ENCODE data around the gene PEX7.
A peak's percentile ranks its signal among the peaks of the same experiment; 100 is the strongest.

Gene PEX7

DNA sequence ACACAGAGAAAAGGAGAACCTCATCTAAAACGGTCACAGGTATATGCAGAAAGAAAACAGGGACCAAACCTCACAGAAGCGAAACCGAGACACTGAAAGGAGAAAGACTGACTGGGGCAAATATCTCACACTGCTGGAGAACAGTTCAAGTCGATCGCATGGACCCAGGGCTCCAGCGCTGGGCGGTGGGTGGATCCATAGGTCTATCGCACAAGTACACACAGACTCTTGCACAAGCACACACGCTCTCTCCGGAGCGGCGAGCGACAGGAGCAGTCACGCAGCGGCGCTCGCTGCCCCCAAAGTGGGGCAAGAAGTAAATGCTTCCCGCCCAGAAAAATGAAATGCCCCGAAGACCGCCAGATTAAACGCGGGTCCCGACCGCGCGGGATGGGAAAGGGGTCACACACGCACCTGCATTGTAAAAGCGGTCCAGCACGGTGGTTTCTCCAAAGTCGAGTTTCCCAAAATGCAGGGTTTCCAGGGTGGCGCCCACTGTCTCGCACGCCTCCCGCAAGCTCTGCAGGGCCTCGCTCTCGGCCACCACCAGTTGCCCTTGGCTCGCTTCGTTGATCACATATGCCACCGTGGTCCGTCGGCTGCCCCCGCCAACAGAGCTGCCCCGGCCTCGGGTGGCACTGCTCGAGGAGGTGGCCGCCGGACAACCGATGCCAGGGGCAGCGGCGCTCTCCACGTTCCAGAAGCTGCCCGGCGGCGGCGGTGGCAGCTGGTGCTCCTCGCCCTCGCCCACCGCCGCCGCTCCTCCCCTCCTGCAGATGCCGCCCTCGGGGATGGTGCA, 30.9 kb upstream of the PEX7 start:
- no peaks in the 10 kb centered on the region for H3K36me3 ChIP-seq (ENCODE audit: control insufficient read depth in 2 of 2, insufficient read depth in 2 of 2, low read length in 2 of 2)
- no peaks in the 10 kb centered on the region for H3K9me3 ChIP-seq (ENCODE audit: control insufficient read depth in 2 of 2, low read length in 2 of 2)
- H3K9ac ChIP-seq (ENCODE audit: low read length in 2 of 2), result peak overlapping the region; percentile 0 to 63
- no peaks in the 10 kb centered on the region for H3K27me3 ChIP-seq (ENCODE audit: control insufficient read depth in 1 of 2, insufficient read depth in 2 of 2, low read length in 2 of 2)
- H3K4me1 ChIP-seq (ENCODE audit: control insufficient read depth, insufficient read depth, low read length), result peaks cover 6% of the 10 kb centered on the region
- peak overlapping the region; percentile 82 to 92 for H3K4me3 ChIP-seq (ENCODE audit: low read length in 2 of 2)
- peak overlapping the region; percentile 43 for H3K27ac ChIP-seq (ENCODE audit: low read length)

DNA sequence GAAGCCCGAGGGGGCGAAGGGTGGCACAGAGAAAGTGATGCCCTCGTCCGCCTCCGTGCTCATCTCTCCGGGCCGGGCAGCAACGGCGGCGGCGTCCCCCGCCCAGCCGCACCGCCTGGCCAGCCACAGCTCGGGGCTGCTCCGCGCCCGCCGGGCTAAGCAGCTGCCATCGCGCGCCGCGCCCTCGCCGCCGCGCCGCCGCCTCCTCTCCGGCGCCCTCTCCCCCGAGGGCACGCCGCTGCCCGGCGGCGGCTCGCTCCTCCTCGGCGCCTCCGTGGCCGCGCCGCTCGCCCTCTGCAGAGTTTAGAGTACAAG, 30.3 kb upstream of the PEX7 start:
- no peaks in the 10 kb centered on the region for H3K9me3 ChIP-seq (ENCODE audit: control insufficient read depth in 2 of 2, low read length in 2 of 2)
- H3K4me3 ChIP-seq (ENCODE audit: low read length in 2 of 2), result peak overlapping the region; percentile 82 to 92
- no peaks in the 10 kb centered on the region for H3K27me3 ChIP-seq (ENCODE audit: control insufficient read depth in 1 of 2, insufficient read depth in 2 of 2, low read length in 2 of 2)
- H3K4me1 ChIP-seq (ENCODE audit: control insufficient read depth, insufficient read depth, low read length), result peaks cover 6% of the 10 kb centered on the region
- peak overlapping the region; percentile 0 to 63 for H3K9ac ChIP-seq (ENCODE audit: low read length in 2 of 2)
- H3K27ac ChIP-seq (ENCODE audit: low read length), result no peak overlapping the region
- H3K36me3 ChIP-seq (ENCODE audit: control insufficient read depth in 2 of 2, insufficient read depth in 2 of 2, low read length in 2 of 2), result no peaks in the 10 kb centered on the region

DNA sequence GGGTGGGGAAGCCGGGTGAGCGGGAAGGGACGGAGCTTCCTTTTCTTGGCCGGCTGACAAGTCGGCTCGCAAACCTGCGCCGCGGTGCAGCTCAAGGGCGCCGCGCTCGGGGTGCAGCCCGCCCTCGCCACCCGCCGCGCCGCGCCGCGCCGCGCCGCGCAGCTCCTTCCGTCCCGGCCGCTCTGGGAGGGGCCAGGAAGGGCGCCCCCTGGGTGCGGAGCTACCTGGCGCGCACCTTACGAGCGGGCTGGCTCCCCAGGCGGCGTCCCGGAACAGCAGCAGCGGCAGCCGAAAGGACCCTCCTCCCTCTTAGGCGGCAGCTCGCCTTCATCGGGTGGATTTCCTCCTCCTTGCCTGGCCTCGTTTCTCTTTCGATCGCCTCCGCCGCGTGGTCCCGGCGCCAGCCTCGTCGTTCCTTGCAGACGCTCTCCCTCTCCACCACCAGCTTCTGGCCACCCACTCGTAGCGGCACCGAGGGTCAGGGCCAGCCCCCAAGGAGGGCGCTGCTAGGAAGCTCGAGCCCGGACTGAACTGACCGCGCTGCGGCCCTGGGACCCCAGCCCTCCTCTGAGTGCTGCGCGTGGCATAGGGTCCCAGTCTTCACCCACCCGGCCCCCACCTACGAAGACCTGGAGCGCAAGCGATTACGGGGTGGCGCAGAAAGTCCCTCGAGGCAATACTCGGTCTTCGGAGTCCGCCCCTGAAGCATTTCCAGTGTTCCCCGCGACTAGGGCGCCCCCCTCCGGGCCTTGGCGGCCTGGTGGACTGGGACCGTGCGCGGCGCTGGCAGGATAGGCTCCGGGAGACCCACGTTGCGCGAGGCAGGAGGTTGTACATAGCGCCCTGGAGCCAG, 29.8 kb upstream of the PEX7 start, which contains the start of gene MAP3K5:
Gene MAP3K5 (minus strand): TSS at position 68 of the 853 bp plus-strand sequence. CDS start 320 bp downstream, outside the sequence.
- peak within 1 kb of the TSS; percentile 92 for H3K4me3 ChIP-seq (ENCODE audit: low read length in 2 of 2)

DNA sequence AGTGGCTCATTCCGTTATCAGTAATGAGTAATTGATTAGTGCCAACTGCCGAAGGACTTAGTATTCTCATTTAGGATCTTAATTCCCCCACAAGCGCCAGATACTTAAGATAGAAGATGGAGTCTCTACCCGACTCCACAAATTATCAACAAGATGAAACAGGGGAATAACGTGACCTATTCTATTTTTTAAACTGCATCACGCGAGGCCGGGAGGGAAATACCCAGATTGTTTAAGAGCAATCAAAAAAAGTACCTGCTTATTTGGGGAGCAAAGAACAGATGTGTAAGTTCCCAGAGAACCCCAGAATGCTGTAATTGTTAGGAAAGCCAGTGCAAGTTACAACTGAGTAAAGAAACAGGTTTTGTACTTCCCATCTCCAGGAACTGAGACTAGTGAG, 29.0 kb upstream of the PEX7 start:
- H3K9ac ChIP-seq (ENCODE audit: low read length in 2 of 2), result peak overlapping the region; percentile 84 to 89
- no peaks in the 10 kb centered on the region for H3K36me3 ChIP-seq (ENCODE audit: control insufficient read depth in 2 of 2, insufficient read depth in 2 of 2, low read length in 2 of 2)
- H3K27ac ChIP-seq (ENCODE audit: low read length), result peak overlapping the region; percentile 82
- H3K4me1 ChIP-seq (ENCODE audit: control insufficient read depth, insufficient read depth, low read length), result peaks cover 6% of the 10 kb centered on the region
- no peaks in the 10 kb centered on the region for H3K9me3 ChIP-seq (ENCODE audit: control insufficient read depth in 2 of 2, low read length in 2 of 2)
- peak overlapping the region; percentile 92 for H3K4me3 ChIP-seq (ENCODE audit: low read length in 2 of 2)
- no peaks in the 10 kb centered on the region for H3K27me3 ChIP-seq (ENCODE audit: control insufficient read depth in 1 of 2, insufficient read depth in 2 of 2, low read length in 2 of 2)

More for the DNA sequence above, 29.8 kb upstream of the PEX7 start, which contains the start of gene MAP3K5:
- H3K9me3 ChIP-seq (ENCODE audit: control insufficient read depth in 2 of 2, low read length in 2 of 2), result no peaks in the 10 kb centered on the region
- H3K9ac ChIP-seq (ENCODE audit: low read length in 2 of 2), result peak within 1 kb of the TSS; percentile 84 to 89
- H3K36me3 ChIP-seq (ENCODE audit: control insufficient read depth in 2 of 2, insufficient read depth in 2 of 2, low read length in 2 of 2), result no peaks in the 10 kb centered on the region
- peaks cover 6% of the 10 kb centered on the region for H3K4me1 ChIP-seq (ENCODE audit: control insufficient read depth, insufficient read depth, low read length)
- H3K27ac ChIP-seq (ENCODE audit: low read length), result peak within 1 kb of the TSS; percentile 82
- H3K27me3 ChIP-seq (ENCODE audit: control insufficient read depth in 1 of 2, insufficient read depth in 2 of 2, low read length in 2 of 2), result no peaks in the 10 kb centered on the region

DNA sequence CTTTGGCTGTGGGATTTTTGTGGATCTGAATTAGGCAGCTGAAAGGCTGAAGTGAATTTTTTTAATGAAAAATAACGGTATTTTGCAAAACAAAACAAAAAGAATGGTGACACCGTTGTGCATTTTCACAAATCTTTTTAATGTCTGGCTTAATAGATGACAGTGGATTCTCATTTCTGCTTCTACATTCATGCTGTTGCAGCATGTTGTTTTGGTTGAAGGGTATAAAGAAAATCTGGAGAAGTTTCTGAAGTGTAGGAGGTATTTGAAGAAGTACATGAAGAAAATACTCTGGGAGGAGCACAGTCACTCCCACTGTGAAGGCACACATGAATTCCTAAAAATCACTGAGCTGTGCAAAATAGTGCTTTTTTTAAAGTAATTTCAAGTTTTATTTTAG, 27.0 kb upstream of the PEX7 start:
- no peak overlapping the region for H3K4me3 ChIP-seq (ENCODE audit: low read length in 2 of 2)
- no peaks in the 10 kb centered on the region for H3K9me3 ChIP-seq (ENCODE audit: control insufficient read depth in 2 of 2, low read length in 2 of 2)
- H3K27me3 ChIP-seq (ENCODE audit: control insufficient read depth in 1 of 2, insufficient read depth in 2 of 2, low read length in 2 of 2), result no peaks in the 10 kb centered on the region
- no peaks in the 10 kb centered on the region for H3K4me1 ChIP-seq (ENCODE audit: control insufficient read depth, insufficient read depth, low read length)
- H3K36me3 ChIP-seq (ENCODE audit: control insufficient read depth in 2 of 2, insufficient read depth in 2 of 2, low read length in 2 of 2), result no peaks in the 10 kb centered on the region
- no peak overlapping the region for H3K9ac ChIP-seq (ENCODE audit: low read length in 2 of 2)
- no peak overlapping the region for H3K27ac ChIP-seq (ENCODE audit: low read length)

DNA sequence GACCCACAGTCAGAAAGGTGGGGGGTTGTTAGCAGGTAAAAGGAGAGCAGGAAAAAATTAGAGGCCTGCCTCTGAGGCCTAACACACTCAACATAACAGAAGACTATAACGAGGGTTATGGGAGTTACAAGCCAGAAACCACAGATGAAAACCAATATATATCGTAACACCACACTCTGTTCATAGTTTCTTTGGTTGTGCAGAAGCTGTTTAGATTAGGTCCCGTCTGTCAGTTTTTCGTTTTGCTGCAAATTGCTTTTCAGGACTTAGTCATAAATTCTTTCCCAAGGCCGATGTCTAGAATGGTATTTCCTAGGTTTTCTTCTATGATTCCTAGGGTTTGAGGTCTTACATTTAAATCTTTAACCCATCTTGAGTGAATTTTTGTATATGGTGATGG, 26.4 kb upstream of the PEX7 start:
- no peak overlapping the region for H3K4me3 ChIP-seq (ENCODE audit: low read length in 2 of 2)

DNA sequence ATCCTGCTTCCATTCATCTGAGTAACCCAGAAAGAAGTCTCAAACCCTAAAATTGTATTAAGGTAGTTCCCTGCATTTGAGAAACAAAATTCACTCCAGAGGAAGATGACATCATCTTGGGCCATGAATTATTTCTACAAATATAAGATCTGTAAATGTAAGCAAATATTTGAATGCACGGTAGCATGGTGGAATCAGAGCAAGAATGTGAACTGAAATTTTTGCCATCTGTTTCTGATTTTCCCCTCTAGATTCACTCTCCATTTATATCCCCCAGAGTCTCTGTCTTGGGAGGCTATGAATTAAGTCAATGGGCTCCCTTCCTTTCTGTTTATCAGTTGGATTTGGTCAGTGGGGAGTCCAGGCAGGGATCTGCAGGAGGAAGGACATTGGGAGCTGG, 24.3 kb upstream of the PEX7 start:
- H3K36me3 ChIP-seq (ENCODE audit: control insufficient read depth in 2 of 2, insufficient read depth in 2 of 2, low read length in 2 of 2), result no peaks in the 10 kb centered on the region
- H3K9ac ChIP-seq (ENCODE audit: low read length in 2 of 2), result no peak overlapping the region
- H3K4me1 ChIP-seq (ENCODE audit: control insufficient read depth, insufficient read depth, low read length), result no peaks in the 10 kb centered on the region
- H3K9me3 ChIP-seq (ENCODE audit: control insufficient read depth in 2 of 2, low read length in 2 of 2), result no peaks in the 10 kb centered on the region
- no peak overlapping the region for H3K27ac ChIP-seq (ENCODE audit: low read length)
- H3K4me3 ChIP-seq (ENCODE audit: low read length in 2 of 2), result no peak overlapping the region
- H3K27me3 ChIP-seq (ENCODE audit: control insufficient read depth in 1 of 2, insufficient read depth in 2 of 2, low read length in 2 of 2), result no peaks in the 10 kb centered on the region

More for the DNA sequence above, 26.4 kb upstream of the PEX7 start:
- Histone ChIP-seq H3K9ac (ENCODE audit: low read length in 2 of 2) (no peak overlapping the region), H3K4me1 (ENCODE audit: control insufficient read depth, insufficient read depth, low read length) (no peaks in the 10 kb centered on the region), H3K27me3 (ENCODE audit: control insufficient read depth in 1 of 2, insufficient read depth in 2 of 2, low read length in 2 of 2) (no peaks in the 10 kb centered on the region), H3K27ac (ENCODE audit: low read length) (no peak overlapping the region), H3K9me3 (ENCODE audit: control insufficient read depth in 2 of 2, low read length in 2 of 2) (no peaks in the 10 kb centered on the region), H3K36me3 (ENCODE audit: control insufficient read depth in 2 of 2, insufficient read depth in 2 of 2, low read length in 2 of 2) (no peaks in the 10 kb centered on the region)

DNA sequence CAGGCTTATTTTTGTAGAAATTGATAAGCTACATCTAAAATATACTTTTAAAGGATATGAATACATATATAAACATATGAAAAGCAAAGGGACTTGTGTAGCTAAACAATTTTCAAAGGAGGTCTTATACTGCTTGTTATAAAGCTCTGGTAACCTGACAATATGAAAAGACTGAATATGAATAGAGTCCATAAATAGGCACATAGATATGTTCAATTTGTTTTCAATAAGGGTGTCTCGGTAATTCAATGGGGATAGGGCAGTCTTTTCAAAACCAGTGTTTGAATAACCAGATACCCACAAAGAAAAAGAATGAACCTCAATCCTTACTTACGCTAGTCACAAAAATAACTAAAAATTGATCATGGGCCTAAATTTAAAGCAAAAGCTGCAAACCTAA, 20.8 kb upstream of the PEX7 start:
- no peaks in the 10 kb centered on the region for H3K27me3 ChIP-seq (ENCODE audit: control insufficient read depth in 1 of 2, insufficient read depth in 2 of 2, low read length in 2 of 2)
- H3K36me3 ChIP-seq (ENCODE audit: control insufficient read depth in 2 of 2, insufficient read depth in 2 of 2, low read length in 2 of 2), result no peaks in the 10 kb centered on the region
- H3K4me1 ChIP-seq (ENCODE audit: control insufficient read depth, insufficient read depth, low read length), result no peaks in the 10 kb centered on the region
- H3K9ac ChIP-seq (ENCODE audit: low read length in 2 of 2), result no peak overlapping the region
- H3K9me3 ChIP-seq (ENCODE audit: control insufficient read depth in 2 of 2, low read length in 2 of 2), result no peaks in the 10 kb centered on the region
- no peak overlapping the region for H3K4me3 ChIP-seq (ENCODE audit: low read length in 2 of 2)
- no peak overlapping the region for H3K27ac ChIP-seq (ENCODE audit: low read length)

DNA sequence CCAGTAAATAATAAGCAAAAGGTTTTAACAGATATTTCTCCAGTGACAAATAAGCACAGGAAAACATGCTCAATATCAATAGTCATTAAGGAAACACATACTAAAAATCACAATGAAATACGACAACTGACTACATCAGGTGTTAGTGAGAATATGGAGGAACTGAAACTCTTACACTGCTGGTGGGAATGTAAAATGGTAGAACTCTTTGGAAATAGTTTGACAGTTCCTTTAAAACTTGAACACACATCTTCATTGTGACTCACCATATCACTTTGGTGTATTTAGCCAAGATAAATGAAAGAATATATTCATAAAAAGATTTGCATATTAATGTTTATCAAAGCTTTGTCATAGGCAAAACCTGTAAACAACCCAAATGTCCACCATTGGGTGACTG, 18.8 kb upstream of the PEX7 start:
- H3K4me1 ChIP-seq (ENCODE audit: control insufficient read depth, insufficient read depth, low read length), result no peaks in the 10 kb centered on the region
- no peak overlapping the region for H3K4me3 ChIP-seq (ENCODE audit: low read length in 2 of 2)
- H3K27me3 ChIP-seq (ENCODE audit: control insufficient read depth in 1 of 2, insufficient read depth in 2 of 2, low read length in 2 of 2), result no peaks in the 10 kb centered on the region
- H3K9ac ChIP-seq (ENCODE audit: low read length in 2 of 2), result no peak overlapping the region
- H3K9me3 ChIP-seq (ENCODE audit: control insufficient read depth in 2 of 2, low read length in 2 of 2), result no peaks in the 10 kb centered on the region
- H3K27ac ChIP-seq (ENCODE audit: low read length), result no peak overlapping the region
- H3K36me3 ChIP-seq (ENCODE audit: control insufficient read depth in 2 of 2, insufficient read depth in 2 of 2, low read length in 2 of 2), result no peaks in the 10 kb centered on the region

DNA sequence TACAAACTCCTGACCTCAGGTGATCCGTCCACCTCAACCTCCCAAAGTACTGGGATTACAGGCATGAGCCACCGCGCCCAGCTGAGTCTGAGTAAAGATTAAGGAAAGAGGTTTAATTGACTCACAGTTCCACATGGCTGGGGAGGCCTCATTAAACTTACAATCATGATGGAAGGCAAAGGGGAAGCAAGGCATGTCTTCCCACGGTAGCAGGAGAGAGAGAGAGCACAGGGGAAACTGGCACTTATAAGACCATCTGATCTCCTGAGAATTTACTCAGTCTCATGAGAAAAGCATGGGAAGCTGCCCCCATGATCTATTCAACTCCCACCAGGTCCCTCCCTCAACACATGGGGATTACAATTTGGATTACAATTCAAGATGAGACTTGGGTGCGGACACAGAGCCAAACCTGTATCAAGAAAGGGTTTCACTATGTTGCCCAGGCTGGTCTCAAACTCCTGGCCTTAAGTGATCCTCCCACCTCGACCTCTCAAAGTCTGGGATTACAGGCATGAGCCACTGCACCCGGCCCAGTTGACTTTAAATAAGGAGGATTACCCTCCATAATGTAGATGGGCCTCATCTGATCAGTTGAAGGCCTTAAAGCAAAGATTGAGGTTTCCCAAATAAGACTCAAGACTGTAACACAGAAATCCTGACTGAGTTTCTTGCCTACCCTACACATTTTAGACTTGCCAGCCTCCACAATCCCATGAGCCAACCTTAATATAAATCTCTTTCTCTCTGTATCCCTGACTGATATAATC, 13.1 kb upstream of the PEX7 start:
- Histone ChIP-seq H3K27me3 (ENCODE audit: control insufficient read depth in 1 of 2, insufficient read depth in 2 of 2, low read length in 2 of 2) (no peaks in the 10 kb centered on the region), H3K9ac (ENCODE audit: low read length in 2 of 2) (no peak overlapping the region), H3K9me3 (ENCODE audit: control insufficient read depth in 2 of 2, low read length in 2 of 2) (no peaks in the 10 kb centered on the region), H3K4me3 (ENCODE audit: low read length in 2 of 2) (no peak overlapping the region), H3K36me3 (ENCODE audit: control insufficient read depth in 2 of 2, insufficient read depth in 2 of 2, low read length in 2 of 2) (no peaks in the 10 kb centered on the region), H3K4me1 (ENCODE audit: control insufficient read depth, insufficient read depth, low read length) (no peaks in the 10 kb centered on the region), H3K27ac (ENCODE audit: low read length) (no peak overlapping the region)

Data from stomach smooth muscle (tissue), 2 donors.